Neural cell (in vitro differentiated cells): ENCODE data around the gene TLR6.

ENCODE experiments used
- CTCF ChIP-seq: fragments of 450-650 bp; IDR thresholded peaks from 2 replicates; pipeline ENCODE4 v1.5.1; 2014; ENCODE audit warnings: antibody characterized with exemption, mild to moderate bottlenecking, moderate library complexity; ENCODE audit not compliant: poor library complexity, severe bottlenecking
- POLR2AphosphoS5 ChIP-seq: IDR thresholded peaks from 2 replicates; pipeline ENCODE4 v1.6.1; 2012
- RAD21 ChIP-seq: fragments of 450-650 bp; conservative IDR thresholded peaks from 2 replicates; pipeline ENCODE4 v1.6.1; 2014; ENCODE audit warnings: antibody characterized with exemption, mild to moderate bottlenecking, moderate library complexity
- REST ChIP-seq: IDR thresholded peaks from 2 replicates; pipeline ENCODE4 v1.6.1; 2012; ENCODE audit warnings: borderline replicate concordance

DNA sequence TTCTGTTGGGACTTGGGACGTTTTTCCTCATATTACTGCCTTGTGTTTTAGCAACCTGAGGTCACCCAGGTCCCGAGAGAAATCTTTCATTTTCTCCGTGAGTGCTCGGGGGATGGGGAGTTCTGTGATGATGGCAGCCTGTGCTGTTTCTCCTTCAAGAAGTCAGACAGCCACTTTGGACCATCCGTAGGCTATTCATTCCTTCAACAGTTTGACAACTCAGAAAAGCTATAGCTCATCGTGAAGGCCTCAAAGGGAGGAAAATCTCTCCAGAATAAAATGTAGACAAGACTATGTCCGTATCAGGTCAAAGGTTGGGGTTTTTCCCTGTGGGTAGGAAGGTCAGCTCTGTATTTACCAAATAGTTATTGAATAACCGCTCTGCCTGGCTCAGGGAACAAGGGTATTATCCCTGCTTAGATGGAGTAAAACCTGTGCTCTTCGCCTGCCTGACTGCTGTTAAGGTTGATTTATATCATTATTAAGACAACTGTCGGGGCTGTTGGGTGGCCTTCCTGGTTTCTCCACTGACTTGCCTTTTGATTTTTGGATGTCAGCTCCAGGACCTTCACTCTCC is 47.6 kb upstream of the TLR6 start:
- TF ChIP-seq CTCF (no peak), RAD21 (no peak), REST (no peak), POLR2AphosphoS5 (no peak)
